Muscle of back (tissue), 11 donors: ENCODE results near the gene GPA33. TPM values are rescaled to one million over a fixed set of nuclear protein-coding genes. Genes with fewer than 3 reads are reported as not detected.
A peak's percentile ranks its signal among the peaks of the same experiment; 100 is the strongest.
"Not testable (repeated sequence)": the region's sequence is repeated elsewhere in the genome, so short reads cannot be mapped to it uniquely, and the experiment has no call there.

ENCODE experiments used
- DNase-seq, 3 donors: peaks; one replicate each; pipeline versions ENCODE4 v3.0.0 to v3.0.0-alpha.2; 2013
- polyA plus RNA-seq, 10 donors: library from polyadenylated mRNA; unstranded; fragments of 120-200 nt; gene quantifications; one replicate each; pipeline ENCODE4 v1.2.1, GENCODE V29; 2013; ENCODE audit not compliant: insufficient read length in 10 of 10

The GPA33 gene
- polyA plus RNA-seq, 10 donors, result 0.16 to 0.51 (median 0.24) TPM; not detected in 2

DNA sequence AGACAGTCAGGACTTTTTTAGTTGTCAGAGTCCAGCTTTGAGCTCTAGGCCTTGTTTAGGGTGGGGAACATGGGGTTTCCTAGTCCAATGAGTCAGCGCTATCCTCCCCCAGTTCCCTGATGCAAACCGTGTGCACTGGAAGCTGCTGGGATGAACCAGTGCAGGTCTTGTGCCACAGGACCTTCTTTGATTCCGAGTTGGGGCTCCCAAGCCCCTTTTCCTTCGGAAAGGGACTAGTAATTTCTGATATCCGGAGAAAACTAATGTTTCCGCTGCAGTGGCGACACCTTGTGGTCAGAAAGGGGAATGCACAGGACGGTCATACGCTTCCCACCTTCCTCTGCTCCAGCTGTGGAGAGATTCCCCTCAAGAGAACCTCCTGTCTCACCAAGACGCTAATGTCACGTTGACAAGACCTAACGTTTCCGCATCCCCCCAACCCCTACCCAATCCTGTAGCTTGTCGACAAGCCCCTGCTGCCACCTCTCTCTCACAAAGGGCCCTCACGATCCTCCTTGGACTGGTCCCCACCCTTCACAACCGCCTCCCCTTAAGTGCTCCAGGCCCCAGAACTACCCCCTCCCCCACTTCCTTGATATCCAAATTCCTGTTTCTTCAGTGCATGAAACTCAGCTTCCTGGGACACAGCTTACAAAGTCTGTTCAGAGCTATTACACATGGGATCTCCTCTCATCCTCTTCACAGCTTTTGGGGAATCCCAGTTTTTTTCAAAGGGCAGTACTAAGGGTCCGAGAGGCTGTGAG lies 30.9 kb downstream of the GPA33 start:
- peak; percentile 47 to 85 (median 78) for DNase-seq

DNA sequence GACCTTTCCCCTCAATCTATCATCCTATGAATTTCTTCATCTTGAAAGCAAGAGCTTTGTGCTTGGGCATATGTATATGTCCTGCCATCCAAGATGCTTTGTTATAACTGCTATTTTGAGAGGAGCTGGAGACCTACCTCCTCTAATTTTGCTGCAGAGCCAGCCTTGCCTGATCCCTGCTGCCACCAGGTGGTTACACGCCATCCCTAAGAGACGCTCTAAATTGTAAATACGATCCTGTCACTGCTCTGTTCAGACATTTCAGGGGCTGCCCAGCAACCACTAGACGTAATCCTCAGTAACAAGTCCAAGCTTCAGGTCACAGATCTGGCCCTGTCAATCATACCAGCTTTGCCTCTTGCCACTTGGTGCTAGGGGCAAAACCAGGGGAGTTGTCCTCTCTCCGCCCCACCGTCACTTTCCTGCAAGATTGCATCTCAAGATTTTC lies 32.9 kb downstream of the GPA33 start:
- peak in 2 of 3 donors; percentile 8 to 37 for DNase-seq

DNA sequence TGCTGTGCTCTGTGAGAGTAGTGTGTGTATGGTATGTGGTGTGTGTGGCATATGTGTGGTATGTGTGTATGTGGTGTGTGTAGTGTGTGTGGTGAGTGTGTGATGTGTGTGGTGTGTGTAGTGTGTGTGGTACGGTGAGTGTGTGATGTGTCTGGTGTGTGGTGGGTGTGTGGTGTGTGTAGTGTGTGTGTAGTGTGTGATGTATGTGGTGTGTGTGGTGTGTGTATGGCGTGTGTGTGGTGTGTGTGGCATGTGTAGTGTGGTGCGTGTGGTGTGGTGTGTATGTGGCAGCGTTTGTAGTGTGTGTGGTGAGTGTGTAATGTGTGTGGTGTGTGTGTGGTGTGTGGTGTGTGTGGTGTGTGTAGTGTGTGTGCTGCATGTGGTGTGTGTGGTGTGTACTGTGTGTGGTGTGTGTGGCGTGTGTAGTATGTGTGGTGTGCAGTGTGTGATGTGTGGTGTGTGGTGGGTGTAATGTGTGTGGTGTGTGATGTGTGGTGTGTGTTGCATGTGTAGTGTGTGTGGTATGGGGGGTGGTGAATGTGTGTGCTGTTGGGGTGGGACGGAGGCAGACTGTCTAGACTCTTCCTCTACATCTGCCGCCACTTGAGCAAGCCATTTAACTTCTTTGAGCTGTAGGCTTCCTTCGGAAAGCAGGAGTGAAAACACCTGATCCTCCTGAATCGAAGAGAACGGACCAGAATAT lies 33.5 kb downstream of the GPA33 start:
- DNase-seq, result no peak

DNA sequence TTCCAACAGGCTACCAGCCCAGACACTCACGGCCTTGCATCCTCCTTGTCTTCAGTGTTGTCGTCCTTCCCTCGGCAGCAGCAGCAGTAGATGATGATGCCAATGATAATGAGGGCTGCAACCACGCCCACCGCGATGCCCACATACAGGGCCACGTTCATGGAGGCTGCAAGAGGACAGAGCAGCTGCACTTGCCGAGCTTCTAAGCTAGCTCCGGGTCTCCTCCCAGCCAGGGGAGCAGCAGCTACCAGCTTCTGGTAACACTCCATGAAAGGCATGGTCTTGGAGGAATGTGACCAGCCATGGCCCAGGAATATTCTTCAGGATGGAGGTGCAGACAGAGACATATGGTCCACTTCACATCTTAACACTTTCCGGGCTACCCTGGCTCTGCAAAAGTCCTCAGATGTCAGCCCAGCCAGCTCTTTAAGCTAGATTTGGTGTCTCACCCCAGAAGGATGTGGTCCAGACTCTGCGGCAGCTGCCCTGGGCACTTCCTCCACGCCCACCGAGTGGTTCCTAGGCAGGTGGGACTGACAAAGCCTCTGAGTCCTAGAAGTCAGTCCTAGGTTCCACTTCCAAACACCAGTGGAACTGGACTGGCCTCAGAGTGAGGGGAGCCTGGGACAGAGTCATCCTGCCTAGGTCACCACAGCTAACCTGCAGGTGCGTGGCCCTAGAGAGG lies 35.1 kb downstream of the GPA33 start:
- no peak for DNase-seq

DNA sequence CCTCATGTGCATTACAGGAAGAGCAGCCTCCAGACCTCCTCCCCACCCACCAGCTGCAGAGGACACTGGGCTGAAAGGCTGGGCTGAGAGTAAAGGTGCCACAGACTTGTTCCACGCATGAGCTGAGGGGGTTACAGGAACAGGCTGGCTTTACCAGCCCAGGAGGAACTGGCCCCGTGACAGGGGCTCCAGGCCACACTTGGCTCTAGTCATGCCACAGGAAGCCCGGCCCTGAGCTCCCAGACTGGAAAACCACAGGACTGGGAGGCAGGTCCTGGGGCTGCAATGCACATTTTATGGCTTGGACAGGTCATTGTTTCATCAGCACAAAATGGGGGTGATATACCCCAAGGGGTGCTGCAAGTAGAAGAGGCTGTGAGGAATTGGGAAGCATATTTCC lies 35.6 kb downstream of the GPA33 start:
- no peak for DNase-seq

DNA sequence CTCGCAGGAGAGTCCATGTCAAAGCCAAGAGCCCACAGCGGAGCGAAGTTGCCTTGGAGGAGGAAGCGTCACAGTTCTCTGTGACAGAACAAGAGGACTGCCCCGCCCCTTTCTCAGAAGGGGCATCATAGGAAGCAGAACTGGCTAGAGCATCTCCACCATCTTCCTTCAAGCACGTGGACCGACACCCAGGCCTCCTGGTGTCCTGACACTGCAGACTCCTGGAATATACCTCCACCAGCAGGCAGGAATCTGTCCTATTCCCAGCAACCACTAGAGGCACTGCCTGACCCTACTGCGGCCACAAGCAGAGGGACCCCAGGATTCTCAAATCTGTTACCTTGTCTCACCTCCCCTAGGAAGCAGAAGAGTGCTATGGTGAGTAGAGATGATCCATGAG lies 37.8 kb downstream of the GPA33 start:
- no peak for DNase-seq

DNA sequence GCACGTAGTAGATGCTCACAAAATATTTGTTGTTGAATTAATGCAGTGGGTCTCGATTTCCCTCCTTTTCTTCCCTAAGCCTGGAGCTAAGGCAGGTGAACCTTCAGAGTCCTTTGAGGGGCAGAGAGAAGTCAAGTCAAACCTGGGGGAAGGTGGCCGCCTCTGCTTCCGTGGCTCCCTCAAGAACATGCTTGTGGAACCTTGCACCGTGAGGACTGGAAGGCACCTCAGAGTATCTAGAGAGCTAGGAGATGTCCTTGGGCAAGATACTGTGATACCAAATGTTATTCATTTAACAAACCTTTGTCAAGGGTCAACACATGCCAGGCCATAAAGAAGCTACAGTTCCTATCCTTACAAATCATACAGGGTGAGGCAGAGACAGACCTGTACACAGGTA lies 38.3 kb downstream of the GPA33 start:
- no peak for DNase-seq

DNA sequence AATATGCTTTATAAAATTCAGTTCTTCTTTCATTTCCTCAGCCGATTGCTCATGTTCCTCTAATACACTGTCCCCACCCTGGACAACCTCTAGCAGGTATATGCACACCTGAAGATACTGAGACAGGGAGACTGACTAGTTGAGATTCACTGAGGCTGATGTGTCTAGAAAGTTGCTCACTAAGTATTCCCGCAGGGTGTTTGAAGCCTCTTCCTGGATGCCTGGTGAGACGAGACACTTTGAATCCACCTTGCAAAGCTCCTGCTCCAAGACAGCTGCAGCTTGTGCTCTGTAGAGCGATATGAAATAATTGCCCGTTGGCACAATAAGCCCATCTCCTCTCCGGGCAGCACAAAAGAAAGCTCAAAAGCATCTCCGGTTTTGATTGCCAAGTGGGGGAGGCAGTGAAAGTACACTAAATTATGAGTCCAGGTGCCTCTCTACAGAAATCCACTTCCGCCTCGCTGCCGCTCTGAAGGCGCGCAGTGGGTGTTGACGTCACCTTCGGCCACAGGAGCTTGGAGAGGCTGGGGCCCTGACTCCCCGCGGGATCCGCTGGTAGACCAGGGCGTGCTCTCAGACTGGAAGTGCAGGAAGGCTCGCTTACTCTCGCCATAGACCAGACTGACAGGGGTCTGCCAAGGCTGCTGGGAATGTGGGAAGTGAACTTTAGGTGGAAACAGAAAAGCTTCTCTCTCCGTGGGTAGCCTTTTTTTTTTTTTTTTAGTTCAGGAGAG lies 46.3 kb downstream of the GPA33 start:
- peak in 2 of 3 donors; percentile 39 to 50 for DNase-seq

DNA sequence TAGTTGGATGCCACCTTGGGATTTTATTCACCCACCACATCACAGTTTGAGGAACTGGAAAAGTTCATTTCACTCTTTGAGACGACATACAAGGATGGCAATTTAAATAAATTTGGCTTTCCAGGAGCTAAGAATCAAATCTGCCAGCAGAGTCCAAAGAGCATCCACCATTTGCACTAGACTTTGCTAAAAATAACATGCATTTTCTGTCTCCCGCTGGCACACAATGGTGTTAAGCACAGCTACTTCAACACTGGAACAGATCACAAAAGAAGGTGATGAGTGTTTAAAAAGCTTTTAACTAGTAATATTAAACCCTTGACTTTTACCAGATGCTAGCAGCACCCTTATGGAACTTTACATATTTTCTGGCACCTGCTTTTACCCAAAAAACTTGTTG lies 56.5 kb downstream of the GPA33 start:
- no peak for DNase-seq

DNA sequence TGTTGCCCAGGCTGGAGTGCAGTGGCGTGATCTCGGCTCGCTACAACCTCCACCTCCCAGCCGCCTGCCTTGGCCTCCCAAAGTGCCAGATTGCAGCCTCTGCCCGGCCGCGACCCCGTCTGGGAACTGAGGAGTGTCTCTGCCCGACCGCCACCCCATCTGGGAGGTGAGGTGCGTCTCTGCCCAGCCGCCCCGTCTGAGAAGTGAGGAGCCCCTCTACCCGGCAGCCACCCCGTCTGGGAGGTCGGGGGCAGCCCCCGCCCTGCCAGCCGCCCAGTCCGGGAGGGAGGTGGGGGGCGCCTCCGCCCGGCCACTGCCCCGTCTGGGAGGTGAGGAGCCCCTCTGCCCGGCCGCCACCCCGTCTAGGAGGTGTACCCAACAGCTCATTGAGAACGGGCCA lies 60.6 kb downstream of the GPA33 start:
- not testable (repeated sequence) for DNase-seq

DNA sequence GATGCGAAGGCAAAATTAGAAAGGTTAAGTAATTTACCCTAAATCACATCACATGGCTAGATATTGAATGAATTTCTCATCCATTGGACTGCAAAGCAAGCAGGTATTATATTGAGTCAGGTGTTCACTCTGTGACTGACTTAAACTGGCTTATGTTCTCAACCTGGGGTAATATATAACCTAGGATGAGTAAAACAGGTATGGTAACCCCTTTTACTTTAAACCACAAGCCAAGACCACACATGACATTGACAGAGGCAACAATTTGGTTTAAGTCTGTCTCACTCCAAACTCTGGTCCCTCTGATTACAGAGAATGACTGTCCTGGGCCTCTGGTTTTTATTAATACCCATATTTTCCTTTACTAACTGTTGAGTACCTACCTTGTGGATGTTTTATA lies 67.8 kb downstream of the GPA33 start:
- DNase-seq, result no peak

DNA sequence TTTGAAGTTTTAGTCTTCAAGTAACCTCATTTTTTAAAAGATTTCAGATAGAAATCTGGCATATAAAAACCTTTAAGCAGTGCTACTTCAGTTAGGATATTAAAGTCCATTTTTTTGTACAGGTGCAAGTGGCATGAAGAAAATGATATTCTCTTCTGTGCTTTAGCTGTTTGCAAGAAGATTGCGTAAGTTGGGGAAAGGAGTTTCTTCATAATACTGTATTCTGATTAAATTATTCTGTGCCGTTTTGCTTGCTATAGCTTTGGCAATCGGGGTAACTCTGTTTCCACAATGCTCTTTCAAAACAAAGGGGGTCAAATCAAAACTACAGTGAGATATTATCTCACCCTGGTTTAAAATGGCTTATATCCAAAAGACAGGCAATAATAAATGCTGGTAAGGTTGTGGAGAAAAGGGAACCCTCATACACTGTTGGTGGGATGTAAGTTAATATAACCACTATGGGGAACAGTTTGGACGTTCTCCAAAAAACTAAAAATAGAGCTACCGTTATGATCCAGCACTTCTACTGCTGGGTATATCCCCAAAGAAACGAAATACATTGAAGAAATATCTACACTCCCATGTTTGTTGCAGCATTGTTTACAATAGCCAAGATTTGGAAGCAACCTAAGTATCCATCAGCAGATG lies 74.0 kb downstream of the GPA33 start:
- no peak for DNase-seq

DNA sequence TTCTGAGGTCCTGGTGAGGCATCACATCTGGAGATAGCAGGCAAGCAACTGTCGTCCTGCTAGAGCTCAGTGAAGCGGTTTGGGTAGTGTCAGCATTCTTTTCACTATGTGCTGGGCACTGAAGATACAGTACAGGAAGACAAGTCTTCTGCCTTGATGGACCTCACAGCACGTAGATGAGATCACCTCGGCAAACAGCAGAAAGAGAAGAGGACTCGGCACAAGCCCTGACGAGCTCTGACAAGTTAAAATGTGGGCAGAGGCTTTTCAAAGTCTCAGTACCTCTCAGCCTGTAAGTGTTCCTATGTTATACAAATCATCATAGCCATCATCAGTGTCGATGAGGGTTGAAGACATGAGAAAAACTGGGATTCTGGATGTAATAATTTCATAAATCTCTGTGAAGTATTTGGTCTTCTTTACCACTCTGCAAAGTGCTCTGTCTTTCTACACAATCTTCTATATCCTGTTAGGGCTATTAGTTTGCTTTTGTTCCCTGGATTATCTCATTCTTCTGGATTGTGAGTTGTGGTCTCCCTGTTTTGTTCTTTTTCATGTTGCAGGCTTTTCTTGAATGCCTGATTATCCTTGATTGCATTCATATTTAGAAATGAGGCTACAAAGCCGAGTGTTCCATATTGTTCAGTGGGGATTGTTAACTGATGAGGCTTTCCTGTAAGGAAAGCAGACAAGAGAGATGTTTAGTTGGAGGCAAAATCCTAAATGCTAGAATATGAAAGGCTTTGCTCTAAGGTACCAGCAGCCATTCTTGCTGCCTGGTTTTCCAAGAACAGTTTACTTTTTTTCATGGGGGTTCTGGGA lies 76.9 kb downstream of the GPA33 start:
- no peak for DNase-seq

DNA sequence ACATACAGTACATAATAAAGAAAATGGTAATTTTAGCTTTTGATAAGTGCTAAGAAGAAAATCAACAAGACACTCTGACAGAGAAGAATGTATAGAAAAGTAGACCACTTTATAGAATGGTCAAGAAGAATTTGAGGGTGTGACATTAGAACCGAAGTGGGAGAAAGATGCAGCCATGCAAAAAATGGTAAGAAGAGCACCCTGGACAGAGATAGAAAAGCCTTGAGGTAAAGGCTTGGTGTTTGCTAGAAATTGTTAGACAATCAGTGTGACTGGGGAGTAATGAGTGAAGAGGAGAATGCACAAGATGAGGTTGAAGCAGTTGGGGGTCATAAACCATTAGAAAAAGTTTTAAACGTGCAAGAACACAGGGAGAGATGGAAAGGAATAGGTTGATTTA lies 77.6 kb downstream of the GPA33 start:
- no peak for DNase-seq

DNA sequence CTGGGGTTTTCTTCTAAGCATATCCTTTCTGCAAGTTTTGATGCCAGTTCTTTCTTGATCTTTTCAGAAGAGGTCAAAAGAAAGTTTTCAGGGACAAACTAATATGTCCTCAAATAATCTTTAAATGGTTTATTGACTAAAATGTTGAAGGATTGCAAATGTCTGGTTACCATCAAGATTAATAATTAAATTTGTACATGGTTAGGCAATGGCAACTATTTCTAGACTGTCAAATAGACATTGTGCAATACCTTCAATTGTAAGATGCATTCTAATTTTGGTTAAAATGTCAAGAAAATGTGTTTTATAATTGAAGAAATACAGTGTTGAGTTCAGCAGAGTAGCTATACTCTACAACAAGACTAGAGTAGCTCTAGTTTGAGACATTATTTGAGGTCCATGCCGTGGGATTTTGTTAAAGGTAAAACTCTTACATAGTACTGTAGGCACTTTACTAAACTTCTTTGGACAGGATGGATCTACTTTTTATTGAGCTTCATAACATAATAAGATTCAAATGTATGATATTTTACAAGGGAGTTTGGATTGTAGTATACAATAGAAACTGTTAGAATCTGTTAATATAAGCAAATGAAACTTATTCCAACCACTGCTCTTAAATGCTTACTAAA lies 78.5 kb downstream of the GPA33 start:
- no peak for DNase-seq

DNA sequence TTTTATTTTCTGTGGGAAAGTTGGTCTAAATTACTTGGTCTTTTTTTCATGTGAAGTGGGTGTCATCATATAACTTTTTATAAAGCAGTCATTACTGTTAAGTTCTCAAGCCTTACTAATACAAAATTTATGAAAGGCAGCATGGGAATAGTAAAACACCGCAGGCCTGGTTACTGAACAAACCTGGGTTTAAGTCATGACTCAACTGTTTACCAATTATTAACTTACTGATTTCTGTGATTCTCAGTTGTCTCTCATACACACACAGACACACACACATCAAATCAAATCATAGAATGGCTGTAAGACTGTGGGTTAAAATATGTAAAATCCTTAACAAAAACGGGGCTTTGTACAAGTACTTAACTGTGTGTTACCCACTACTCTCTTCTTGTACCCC lies 86.5 kb downstream of the GPA33 start:
- DNase-seq, result no peak
